NCI-H2171 (cell line): ENCODE data around the gene LRP4.
"Not testable (repeated sequence)": the region's sequence is repeated elsewhere in the genome, so short reads cannot be mapped to it uniquely, and the experiment has no call there.

Experiments used
- DNase-seq: peaks from one replicate; lab custom pipeline; 2025; lab: John Stamatoyannopoulos, UW

LRP4 gene

DNA sequence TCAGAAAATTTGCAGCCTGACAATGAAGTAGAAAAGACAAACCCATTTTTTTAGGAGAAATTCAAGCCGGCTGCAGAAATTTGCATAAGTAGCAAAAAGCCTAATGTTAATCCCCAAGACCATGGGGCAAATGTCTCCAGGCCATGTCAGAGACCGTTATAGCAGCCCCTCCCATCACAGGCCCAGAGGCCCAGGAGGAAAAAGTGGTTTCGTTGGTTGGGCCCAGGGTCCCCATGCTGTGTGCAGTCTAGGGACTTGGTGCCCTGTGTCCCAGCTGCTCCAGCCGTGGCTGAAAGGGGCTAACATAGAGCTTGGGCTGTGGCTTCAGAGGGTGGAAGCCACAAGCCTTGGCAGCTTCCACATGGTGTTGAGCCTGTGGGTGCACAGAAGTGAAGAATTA is 9.6 kb upstream of the LRP4 start:
- not testable (repeated sequence) for DNase-seq

DNA sequence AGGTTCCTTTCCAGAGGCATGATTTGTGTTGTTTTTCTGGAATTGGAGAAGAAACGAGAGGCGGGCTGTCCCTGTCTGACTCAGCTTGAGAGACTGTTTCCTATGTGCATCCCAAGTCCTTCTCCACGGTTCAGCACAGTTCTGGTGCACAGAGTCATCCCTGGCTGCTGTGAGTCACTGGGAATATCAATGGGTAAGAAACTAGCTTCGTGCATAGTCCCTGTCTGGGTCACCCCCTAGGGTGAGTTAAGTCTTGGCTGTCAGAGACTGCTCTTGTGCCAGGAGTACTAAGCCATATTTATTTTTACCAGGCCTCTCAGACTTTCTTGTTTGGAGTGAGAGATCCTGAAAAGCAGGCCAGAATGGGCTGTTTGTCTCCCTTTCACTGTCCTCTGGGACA is 2.4 kb upstream of the LRP4 start:
- no peak for DNase-seq

DNA sequence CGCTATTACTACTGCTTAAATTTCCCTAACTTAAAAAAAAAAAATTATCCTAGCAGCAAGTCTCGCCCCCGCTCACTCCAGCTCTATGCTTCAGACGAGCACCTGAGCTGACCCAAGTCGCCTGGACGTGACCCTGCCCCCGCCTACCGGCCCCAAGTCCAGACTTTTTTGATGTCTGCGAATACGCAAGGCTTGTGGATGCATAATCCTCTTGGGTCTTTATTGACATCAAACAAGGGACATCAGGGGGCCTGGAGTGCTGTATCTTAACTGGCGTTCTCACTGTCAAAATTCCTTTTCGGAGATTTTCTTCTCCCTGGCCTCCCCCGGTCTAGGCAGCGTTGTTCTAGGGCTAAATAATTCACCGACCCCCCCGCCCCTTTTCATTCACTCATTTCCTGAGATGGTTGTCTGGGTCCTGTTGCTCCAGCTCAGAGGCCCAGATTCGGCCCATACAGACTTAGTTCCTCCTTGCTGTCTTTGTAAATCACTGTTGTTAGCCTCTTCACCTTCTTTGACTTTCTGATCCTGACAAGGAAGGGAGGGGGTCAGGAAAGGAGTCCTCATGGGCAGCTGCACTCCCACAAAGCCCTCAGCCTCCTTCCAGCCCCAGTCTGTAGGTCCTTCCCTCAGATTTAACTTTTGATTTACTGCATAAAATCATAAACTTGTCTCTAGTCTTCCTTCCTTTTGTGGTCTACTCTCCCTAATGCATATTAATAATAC is 601 bp upstream of the LRP4 start:
- DNase-seq = no peak

DNA sequence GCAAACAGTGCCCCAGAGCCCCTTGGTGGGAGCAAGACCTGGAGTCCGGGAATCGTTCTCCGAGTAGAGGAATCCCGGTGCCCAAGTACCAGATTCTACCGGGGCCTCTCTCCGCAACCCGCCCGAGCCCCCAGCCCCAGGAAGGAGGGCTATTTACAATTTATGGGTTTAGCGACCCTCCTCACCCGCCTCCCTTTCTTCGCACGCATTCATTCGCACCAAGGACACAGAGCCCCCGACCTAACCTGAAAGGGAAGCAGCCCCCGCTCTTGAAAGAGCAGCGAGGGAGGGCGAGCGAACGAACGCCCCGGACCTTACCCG is 628 bp downstream of the LRP4 start:
- DNase-seq = no peak

DNA sequence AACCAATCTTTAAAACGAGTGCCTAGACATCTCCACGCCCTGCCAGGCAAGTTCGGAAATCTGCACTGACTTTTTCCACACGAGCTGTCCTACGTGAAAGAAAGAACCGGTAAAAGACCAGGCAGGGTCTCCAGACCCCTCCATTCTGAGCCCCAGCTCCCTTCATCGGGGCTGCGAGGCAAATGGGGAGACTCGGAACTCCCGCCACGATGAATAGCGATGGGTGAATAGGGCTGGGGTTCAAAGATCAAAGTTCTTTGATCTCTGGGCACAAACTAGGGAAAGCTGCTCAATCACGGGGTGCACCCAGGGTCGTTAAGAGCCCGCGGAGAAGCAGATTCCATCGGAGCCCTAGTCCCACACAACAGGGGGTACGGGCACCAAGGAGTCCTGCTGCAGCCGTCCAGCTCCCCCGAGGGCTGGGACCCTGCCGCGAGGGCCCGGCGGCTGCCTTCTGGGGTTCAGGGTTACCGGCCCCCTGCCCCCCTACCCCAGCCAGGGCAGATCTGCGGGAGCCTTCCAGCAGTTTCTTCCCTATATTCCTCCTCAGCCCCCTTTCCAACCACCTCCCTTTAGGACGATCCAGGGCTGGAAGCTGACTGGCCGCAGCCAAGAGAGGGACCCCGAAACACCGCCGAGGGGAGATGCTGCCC is 1.1 kb downstream of the LRP4 start:
- no peak for DNase-seq

DNA sequence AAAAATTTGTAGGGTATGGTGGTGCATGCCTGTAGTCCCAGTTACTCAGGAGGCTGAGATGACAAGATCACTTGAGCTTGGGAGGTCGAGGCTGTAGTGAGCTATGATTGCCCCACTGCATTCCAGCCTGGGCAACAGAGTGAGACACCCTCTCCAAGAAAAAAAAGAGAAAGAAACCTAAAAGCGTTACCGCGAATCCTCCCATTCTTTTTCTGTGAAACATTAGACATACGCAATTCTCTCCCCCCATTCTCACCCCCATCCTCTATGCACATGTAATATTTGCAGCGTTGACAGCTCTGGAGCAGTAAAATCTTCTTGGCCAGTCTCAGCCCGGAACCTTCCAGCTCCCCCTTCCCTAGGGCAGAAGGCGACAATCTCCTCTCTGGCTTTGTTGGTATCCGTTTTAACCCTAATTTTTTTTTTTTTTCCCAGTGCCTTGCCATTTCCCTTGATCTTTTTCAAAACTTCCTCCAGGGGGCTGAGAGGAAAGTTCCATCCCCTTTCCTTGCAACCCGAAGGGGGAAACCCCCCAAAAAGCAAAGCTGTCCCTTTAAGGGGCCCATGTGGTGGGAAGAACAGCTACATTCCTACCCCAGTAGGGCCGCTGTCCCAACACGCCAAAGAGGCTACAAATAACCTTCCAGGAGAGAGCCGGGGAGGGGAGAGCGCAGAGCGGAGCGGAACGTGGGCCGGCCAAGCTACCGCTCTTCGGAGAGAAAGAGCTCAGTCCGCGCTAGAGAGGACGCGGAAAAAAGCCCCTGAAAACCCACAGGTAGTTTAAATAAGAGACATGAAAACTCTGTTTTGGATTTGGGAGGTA is 1.9 kb downstream of the LRP4 start:
- no peak for DNase-seq

DNA sequence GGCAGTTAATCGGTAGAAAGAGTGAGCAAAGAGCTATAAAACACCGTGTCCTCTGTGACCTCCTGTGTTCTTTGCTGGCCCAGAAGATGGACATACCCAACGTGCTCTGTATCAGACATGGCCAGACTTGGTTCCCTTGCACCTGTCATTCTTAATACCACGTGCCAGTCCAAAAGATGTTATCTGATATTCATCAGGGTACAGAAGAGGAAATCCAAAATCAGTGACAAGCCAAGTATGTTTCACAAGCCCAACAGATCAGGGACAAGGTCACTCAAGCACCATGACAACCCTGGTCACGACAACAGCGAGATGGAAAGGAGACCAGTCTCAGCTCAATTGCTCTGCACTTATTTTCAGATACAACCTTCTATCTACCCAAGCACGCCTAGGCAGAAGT is 3.4 kb downstream of the LRP4 start:
- no peak for DNase-seq

DNA sequence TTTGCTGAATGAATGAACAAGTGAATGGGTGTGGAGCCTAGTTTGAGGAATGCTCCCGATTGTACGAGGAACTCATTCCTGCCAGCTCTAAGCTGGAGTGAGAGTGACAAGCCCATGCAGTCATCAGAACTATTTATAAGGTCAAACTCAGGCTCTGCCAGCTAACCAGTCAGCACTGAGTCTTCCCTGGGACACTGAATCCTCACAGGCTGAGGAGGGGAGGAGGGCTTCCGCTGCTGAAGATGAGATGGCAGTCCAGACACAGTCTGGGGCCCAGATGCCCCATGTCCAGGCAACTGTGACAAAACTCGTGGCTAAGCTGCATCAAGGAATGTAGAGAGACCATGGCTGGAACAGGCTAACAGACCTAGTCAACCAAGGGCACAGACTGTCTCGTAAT is 4.0 kb downstream of the LRP4 start:
- DNase-seq = no peak

DNA sequence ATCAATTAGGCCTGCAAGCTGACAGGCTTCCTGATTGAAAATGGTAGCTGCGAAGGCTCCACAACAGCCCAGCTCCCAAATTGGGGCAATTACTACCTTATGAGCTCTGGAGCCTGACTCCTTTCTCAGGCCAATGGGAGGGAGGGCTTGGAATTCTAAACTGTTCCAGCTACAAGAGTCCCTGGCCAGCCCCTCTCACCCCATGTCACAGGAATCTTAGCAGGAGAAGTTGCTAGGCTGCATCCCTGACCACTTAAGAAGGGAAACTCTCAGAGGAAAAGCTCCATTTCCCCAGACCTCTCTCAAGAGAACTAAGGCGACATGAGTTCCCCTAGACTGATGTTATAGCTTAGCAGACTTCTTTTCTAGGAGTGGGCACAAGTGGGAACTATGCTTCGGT is 4.9 kb downstream of the LRP4 start:
- DNase-seq = no peak

DNA sequence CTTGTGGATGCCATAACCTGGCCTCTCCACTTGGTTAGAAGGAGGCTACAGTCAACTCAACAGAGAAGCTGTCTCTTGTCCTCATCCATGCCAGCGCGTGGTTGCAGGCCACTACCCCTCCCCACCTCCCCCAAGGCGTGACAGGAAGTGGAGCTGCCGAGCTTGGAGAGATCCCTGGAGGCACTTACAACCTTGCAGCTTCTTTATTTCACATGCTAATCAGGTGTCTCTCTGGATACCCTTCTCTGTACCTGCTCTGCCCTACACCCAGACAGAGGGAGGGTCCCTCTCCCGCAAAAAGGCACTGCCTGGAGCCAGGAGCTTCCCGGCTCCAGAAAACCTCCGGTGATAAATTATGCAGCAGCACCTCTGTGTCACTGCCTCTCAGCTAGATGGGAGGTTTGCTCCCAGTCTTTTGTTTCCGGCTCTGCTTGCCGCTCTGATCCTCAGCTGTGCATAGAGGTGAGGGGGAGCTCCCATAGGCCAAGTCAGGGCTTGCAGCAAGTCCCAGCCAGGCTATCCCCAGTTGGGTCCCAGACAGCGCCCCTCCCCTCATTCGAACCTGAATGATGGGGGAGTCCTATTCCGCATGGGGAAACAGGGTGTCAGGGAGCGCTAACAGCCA is 5.7 kb downstream of the LRP4 start:
- no peak for DNase-seq

DNA sequence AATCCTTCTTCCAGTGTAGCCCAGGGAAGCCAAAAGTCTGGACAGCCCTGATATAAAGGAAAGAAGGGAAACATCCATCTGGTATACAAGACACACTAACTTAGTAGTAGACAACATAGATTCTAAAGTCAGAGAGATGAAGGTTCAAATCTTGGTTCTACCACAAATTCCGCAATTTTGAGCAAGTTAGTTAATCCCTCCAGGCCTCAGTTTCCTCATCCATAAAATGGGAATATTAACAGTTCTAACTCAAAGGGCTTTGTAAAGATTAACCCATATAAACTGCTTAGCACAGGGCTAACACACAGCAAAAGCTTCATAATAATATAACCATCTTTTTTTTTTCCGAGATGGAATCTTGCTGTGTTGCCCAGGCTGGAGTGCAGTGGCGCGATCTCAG is 10.7 kb downstream of the LRP4 start:
- no peak for DNase-seq

DNA sequence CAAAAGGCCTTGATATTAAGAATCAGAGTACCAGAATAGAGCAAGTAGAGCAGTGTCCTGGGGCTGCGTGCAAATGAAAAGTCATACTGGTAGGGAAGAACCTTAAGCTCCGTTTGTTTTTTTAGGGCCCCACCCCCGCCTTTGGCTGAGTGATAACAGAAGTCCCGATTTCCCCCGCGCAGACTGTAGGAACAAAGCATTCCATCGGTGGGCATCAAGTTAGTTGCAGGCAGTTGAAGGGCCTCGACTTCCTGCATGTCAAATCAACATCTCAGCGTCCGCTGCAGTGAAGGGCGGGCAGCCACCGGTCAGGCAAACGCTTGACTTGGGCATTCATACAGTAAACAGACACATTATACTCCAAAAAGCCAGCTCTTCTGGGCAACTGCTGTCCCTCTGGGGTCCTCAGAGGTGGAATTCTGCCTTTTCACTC is 11.7 kb downstream of the LRP4 start:
- no peak for DNase-seq

DNA sequence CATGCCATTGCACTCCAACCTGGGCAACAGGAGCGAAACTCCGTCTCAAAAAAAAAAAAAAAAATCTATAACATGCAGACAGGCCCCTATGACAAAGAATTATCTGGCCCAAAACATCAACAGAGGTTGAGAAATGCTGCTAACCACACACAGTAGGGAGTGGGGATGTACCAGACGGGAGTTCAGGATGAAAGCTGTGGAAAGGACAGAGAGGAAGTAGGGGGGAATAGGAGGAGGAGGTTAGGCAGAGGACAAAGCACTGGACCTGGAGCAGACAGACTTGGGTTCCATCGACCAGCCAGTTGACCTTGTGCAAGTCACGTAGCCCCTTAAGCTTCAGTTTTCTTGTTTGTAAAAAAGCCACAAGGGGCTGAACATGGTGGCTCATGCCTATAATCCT is 12.5 kb downstream of the LRP4 start:
- DNase-seq = no peak

DNA sequence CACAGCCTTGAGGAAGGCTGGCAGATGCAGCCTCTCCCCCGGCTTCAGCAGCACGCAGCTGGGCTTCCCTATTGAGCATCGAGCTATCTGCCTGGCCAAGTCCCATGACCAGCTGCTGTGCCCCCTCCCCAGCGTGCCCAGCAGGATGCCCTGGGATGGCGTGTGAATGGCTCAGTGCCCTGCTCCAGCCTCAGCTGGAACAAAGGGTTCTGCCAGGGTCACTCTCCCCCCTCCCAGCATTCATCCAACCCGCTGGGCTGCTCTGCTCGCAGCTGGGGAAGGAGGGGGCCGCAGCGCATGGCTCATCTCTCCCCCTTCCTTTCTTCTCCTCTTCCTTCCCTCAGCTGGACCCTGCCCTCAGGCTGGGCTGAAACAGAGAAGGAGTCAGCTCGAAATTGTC is 14.5 kb downstream of the LRP4 start:
- no peak for DNase-seq

DNA sequence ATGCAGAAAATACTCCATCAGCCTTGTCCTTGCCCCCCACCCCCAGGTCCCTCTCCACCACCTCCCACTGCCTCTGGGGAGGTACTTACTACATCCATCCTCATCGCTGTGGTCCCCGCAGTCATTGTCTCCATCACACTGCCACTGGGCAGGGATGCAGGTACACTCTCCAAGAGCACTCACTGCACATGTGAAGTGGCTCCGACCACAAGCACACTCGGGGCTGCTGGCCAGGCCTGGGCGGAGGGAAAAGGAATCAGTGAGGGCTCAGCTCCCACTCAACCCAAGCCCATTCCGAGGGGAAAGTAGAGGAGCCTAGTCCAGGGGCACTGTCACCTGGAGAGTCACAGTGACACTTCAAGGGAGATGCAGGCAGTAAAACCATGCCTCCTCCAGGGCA is 15.7 kb downstream of the LRP4 start:
- no peak for DNase-seq

DNA sequence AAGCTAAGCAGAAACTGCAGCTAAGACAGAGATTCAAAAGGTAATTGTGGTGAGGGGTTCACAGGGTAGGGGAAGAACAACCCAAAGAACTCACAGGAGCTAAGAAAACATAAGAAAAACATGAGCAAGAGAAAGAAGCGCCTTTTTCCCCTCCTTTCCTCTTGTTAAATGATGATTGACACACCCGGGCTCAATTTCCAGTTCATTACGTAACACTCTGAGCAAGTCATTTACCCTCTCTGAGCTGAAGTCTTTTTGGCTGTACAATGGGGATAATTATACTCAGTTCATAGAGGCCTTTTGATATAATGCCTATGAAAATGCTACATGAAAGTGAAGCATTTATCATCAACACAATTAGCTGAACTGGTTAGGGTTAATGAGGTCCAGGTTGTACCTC is 17.2 kb downstream of the LRP4 start:
- no peak for DNase-seq

DNA sequence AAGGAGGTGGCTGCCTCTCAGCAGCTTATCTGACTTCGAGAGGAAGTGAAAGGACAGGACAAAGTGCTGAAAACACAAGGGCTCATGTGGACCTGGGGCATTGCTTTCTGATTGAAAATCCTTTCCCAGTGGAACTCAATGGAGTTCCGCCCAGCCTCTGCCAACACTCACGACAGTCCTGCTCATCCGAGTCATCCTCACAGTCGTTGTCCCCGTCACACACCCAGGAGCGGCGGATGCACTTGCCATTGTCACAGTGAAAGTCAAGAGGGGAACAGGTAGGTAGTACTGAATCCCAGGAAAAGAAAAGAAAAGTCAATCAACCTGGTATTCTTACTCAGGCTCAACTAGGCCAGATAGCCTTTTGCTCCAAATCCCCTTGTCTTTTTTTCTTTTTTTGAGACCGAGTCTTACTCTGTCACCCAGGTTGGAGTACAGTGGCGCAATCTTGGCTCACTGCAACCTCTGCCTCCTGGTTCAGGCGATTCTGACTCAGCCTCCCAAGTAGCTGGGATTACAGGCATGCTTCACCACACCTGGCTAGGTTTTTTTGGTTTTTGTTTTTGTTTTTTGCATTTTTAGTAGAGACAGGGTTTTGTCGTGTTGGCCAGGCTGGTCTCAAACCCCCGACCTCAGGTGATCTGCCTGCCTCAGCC is 18.1 kb downstream of the LRP4 start:
- no peak for DNase-seq

DNA sequence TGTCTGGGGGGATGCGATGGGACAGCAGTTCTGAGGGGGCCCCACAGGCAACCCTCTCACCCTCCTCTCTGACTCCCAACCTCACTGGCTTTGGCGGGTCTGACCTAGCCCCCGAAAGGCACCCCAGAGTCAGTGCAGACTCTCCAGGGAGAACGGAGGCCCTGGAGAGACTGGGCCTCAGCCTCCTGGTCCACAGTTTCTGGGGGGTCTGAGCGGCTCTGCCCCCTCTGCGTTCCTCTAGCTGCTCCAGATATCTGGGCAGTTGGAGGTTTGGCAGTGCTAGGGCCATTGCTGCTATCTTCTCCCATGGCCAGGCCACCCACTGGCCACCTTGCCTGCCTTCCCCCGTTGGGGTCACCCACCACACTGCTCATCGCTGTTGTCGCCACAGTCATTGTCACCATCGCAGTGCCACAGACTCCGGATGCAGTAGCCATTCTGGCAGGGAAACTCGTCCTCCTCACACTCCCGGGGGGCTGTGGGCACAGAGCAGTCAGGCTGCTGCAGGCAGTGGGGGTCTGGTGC is 18.8 kb downstream of the LRP4 start:
- DNase-seq = no peak

DNA sequence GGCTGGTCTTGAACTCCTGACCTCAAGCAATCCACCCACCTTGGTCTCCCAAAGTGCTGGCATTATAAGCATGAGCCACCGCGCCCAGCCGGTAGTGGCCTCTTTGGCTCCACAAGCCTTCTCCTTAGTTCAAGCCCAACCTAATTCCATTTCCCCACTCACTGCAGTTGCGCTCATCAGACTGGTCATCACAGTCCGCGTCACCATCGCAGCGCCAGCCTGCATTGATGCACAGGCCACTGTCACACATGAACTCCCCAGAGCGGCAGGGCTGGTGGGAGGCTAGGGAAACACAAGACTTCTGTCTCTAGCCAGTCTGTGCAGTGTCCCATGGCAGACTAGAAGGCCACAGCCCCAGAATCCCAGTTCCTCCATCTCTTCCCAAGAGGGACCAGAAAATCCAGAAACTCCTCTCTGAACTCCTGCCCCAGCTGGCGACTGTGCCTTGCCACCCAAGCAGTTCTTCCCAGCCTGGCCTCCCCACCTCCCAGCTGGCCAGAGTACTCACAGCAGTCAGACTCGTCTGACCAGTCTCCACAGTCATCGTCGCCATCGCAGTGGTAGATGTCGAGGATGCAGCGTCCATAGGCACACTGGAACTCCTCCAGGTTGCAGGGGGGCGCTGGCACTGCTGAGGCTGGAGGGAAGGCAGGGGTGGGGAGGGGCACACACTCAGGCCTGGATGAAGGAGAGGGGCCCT is 19.8 kb downstream of the LRP4 start:
- DNase-seq = no peak

DNA sequence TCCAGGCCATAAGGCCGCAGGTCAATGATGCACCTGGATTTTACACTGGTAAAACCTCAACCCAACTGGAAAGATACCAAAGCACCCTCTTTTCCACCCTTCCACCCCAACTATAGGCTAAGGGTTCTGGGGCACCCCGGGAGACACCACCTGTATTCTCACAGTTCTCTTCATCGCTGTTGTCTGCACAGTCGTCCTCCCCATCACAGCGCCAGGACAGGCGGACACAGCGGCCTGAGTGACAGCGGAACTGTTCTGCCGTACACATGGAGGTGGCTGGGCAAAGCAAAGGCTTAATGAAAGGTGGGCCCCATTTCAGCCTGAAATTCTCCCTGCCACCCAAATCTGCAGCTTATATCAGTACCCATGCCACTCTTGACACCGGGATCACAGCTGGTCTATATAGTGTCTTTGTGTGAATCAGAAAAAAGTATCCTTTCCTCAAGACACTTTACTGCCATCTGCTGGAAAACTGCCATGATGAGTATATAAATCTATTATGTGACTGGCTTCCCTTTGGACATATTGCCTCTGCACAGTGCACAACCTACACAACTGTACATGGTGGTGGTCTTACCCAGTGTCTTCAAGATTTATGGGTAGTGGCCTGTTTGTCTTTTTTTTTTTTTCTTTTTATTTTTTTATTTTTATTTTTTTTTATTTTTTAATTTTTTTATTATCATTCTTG is 21.5 kb downstream of the LRP4 start:
- no peak for DNase-seq

DNA sequence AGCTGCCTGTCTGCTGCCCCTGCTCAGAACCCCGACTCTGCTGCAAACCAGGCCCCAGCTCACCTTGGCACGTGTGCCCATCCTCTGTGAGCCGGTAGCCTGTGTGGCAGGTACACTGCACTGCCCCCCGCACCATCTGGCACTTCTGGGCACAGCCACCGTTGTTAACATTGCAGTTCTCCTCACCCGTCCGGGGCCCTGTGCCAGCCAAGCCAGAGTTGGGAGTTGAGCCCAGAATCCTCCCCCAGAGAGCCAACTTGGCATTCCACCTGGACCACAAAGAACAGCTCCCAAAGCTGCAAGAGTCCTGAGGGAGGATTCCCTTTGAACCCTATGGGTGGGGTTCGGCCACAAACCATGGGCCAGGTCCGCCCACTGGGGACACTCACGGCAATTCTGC is 22.5 kb downstream of the LRP4 start:
- DNase-seq = no peak
